Mesodermal cell (in vitro differentiated cells): ENCODE data around the gene PFKFB4.
"Not testable (repeated sequence)": the region's sequence is repeated elsewhere in the genome, so short reads cannot be mapped to it uniquely, and the experiment has no call there.

Experiments
- H3K27ac ChIP-seq: 2 replicates; pipeline ENCODE4 v1.7.0; 2013; ENCODE audit warnings: mild to moderate bottlenecking, low read depth, low read length, moderate library complexity; ENCODE audit not compliant: severe bottlenecking
- H3K36me3 ChIP-seq: 2 replicates; pipeline ENCODE4 v1.7.1; 2013; ENCODE audit warnings: mild to moderate bottlenecking, low read length, moderate library complexity; ENCODE audit not compliant: control insufficient read depth, insufficient read depth
- H3K4me1 ChIP-seq: one replicate; pipeline ENCODE4 v1.7.1; 2013; ENCODE audit warnings: mild to moderate bottlenecking, low read length; ENCODE audit not compliant: insufficient read depth, control insufficient read depth, poor library complexity, severe bottlenecking
- H3K4me3 ChIP-seq: 2 replicates; pipeline ENCODE4 v1.7.0; 2013; ENCODE audit warnings: low read length, control low read depth, mild to moderate bottlenecking; ENCODE audit not compliant: insufficient read depth, poor library complexity, severe bottlenecking; ENCODE audit errors: extremely low read depth
- H3K9me3 ChIP-seq: 2 replicates; pipeline ENCODE4 v1.7.1; 2013; ENCODE audit warnings: mild to moderate bottlenecking, low read length, moderate library complexity; ENCODE audit not compliant: control insufficient read depth
- WGBS, 2 experiments: methylation state at CpG; one replicate each; pipeline ENCODE4 v1.1.5; 2013; ENCODE audit warnings: missing lambda C conversion rate in 2 of 2; ENCODE audit not compliant: insufficient coverage in 2 of 2; 5-methylcytosine and 5-hydroxymethylcytosine counted together

The PFKFB4 gene

DNA sequence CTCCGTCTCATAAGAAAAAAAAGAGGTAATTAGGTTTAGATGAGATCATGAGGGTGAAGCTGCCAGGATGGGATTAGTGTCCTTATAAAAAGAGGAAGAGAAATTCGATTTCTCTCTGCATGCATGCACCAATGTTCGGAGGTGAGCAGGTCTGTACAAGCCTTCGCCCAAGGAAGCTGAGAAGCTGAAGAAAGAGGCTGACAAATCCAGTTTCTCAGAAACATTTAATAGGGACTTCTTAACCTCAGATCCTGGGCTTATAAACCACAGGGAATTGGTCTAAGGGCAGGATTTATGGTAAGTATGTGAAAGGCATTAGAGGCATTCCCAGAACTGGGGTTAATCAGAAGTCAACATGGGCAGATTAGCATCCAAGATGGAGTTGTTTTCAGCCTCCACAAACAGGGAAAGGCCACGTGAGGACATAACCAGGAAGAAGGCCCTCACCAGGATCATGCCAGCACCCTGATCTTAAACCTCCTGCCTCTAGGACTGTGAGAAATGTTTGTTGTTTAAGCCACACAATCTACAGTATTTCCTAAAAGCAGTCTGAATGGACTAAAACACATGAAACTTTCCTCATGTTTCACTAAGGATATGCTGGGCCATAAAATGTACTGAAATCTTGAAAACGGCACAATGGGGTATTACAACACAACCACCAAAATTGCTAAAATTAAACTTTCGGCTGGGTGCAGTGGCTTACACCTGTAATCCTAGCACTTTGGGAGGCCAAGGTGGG lies 64.0 kb downstream of the PFKFB4 start:
- no peaks in the 10 kb centered on the region for H3K9me3 ChIP-seq
- H3K4me3 ChIP-seq, result no peak overlapping the region
- H3K4me1 ChIP-seq, result no peaks in the 10 kb centered on the region
- H3K36me3 ChIP-seq, result peaks cover 34% of the 10 kb centered on the region
- H3K27ac ChIP-seq, result no peak overlapping the region
- WGBS, 2 experiments, result 94 to 98% methylated on average over 5 to 6 of the region's 7 CpGs

DNA sequence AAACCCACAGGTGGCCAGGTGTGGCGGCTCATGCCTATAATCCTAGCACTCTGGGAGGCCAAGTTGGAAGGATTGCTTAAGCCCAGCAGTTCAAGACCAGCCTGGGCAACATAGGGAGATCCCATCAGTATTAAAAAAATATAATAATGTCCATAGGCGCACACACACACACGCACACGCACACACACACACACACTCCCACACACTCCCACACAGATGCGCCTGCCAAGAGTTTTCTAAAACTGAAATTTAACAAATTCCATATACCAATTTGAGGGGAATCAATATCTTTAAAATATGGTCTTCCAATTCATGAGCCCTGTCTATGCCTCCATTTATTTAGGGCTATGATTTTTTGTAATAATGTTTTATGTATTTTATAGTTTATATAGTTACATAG lies 69.7 kb downstream of the PFKFB4 start:
- Histone ChIP-seq H3K36me3 (peaks cover 3% of the 10 kb centered on the region), H3K4me3 (no peak overlapping the region), H3K27ac (no peak overlapping the region), H3K9me3 (no peaks in the 10 kb centered on the region), H3K4me1 (no peaks in the 10 kb centered on the region)
- 78 to 100% methylated on average over 2 to 3 of the region's 5 CpGs for WGBS, 2 experiments

DNA sequence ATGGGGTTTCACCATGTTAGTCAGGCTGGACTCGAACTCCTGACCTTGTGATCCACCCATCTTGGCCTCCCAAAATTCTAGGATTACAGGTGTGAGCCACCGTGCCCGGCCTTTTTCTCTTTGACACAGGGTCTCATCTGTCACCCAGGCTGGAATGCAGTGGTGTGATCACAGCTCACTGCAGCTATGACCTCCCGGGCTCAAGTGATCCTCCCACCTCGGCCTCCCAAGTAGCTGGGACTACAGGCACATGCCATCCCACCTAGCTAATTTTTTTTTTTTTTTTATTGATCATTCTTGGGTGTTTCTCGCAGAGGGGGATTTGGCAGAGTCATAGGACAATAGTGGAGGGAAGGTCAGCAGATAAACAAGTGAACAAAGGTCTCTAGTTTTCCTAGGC lies 73.8 kb downstream of the PFKFB4 start:
- H3K4me3 ChIP-seq, H3K9me3 ChIP-seq, H3K4me1 ChIP-seq, H3K27ac ChIP-seq: not testable (repeated sequence)
- 100% methylated on average over 3 of the region's 6 CpGs for WGBS, 2 experiments
- peaks cover 10% of the 10 kb centered on the region for H3K36me3 ChIP-seq

DNA sequence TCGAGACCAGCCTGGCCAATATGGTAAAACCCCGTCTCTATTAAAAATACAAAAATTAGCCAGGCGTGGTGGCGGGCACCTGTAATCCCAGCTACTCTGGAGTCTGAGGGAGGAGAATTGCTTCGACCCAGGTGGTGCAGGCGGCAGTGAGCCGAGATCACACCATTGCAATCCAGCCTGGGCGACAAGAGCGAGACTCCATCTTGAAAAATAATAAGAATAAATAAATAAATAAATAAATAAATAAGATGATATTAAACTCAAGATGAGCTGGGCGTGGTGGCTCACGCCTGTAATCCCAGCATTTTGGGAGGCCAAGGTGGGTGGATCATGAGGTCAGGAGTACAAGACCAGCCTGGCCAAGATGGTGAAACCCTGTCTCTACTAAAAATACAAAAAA lies 75.7 kb downstream of the PFKFB4 start:
- H3K27ac ChIP-seq, H3K4me3 ChIP-seq, H3K4me1 ChIP-seq, H3K9me3 ChIP-seq: not testable (repeated sequence)
- H3K36me3 ChIP-seq, result peaks cover 10% of the 10 kb centered on the region
- WGBS, 2 experiments, result 93 to 100% methylated on average over 3 to 4 of the region's 11 CpGs

DNA sequence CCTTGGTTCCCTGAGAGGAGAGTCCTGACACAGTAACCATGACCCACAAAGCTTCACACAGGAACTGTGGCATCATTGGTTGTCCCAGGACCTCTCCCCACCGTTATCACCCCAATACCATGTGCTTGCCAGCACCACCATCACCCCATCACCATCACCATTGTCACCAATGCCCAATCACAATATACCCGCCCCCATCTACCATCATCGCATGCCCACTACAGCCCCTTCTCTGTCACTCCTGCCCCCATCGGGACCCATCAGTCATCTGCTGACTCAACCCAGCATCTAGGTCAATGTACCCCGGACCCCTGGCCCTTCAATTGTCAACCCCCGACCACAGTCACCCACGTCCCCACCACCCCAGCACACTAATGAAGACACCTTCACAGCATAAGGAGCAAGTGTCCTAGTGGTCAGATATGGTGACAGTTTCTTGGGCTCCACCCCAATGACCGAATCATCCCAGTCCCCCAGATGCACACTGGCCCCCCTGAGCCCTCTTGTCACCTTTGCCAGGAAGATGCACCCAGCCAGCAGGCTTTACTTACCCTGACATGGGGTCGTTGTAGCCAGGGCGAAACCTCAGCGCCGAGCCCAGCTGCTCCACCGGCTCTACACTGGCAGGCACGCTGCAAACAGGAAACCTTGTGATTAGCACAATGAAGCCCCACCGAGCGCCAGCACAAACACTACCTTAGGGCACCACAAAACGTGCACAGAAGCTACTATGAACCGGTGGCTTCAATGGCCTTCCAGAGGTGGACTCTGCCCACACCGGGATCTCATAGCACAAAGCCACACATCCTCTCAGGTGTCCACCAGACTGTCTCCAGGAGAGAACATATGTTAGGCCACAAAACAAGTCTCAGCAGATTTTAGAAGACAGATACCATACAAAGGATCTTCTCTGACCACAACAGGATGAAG lies 77.7 kb downstream of the PFKFB4 start:
- 90 to 91% methylated on average over 15 to 19 of the region's 19 CpGs for WGBS, 2 experiments
- Histone ChIP-seq H3K27ac (no peak overlapping the region), H3K4me3 (no peak overlapping the region), H3K9me3 (no peaks in the 10 kb centered on the region), H3K4me1 (peaks cover 4% of the 10 kb centered on the region), H3K36me3 (peaks cover 10% of the 10 kb centered on the region)

DNA sequence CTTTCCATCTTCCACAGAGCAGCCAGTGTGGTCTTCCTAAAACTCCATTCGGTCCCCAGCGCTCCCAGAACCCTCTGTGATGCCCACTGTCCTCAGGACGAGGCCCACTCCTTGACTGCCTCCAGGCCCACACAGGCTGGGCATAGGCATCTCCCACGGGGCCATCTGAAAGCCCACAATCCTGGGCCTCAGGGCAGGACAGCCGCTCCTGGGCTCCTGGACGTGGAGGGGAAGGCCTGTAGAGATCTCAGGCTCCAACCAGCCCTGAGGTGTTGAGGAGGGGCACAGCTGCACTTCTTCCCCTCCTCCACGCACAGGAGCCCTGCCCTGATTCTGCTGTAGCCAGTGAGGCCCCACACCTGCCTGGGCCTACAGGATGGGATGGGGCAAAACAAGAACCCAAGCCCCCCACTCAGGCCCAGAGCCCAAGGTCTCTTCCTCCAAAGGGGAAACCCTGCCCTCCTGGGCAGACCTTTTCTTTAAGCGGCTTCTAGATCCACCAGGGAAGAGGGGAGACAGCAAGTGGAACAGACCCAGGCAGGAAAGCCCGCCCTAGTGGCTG lies 78.6 kb downstream of the PFKFB4 start:
- no peak overlapping the region for H3K27ac ChIP-seq
- H3K9me3 ChIP-seq, result no peaks in the 10 kb centered on the region
- H3K36me3 ChIP-seq, result peaks cover 10% of the 10 kb centered on the region
- 82 to 91% methylated on average over 5 to 8 of the region's 9 CpGs for WGBS, 2 experiments
- H3K4me3 ChIP-seq, result no peak overlapping the region
- peaks cover 10% of the 10 kb centered on the region for H3K4me1 ChIP-seq

DNA sequence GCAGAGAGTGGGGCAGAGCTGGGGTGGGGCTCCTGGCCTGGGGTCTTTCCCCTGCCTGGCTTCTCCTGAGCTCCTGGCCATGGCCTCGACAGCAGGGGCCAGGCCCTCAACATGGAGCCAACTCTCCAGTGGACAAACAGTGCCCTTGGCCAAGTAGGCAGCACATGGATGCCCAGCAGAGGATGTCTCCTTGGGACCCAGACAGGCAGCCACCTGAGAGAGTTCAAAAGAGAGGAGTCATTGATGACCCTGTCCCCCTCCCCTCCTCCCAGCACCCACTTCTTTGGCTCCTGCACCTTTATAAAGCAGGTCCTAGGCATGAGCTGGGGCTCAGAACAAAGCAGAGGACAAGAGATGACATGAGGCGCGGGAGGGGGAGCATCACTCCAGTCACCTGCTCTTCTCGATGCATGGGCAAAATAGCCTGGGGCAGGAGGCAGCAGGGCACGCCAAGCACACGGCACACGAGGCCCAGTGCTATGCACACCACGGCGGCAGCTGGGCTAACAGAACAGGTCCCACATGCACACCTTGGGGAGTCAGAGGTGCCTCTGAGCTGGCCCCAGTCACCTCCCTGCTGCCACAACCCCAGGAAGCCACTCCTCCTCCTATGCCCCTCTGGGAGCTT lies 80.1 kb downstream of the PFKFB4 start:
- Histone ChIP-seq H3K27ac (no peak overlapping the region), H3K4me3 (no peak overlapping the region), H3K4me1 (peaks cover 14% of the 10 kb centered on the region), H3K9me3 (no peaks in the 10 kb centered on the region), H3K36me3 (peaks cover 10% of the 10 kb centered on the region)
- 93 to 94% methylated on average over 9 of the region's 9 CpGs for WGBS, 2 experiments

DNA sequence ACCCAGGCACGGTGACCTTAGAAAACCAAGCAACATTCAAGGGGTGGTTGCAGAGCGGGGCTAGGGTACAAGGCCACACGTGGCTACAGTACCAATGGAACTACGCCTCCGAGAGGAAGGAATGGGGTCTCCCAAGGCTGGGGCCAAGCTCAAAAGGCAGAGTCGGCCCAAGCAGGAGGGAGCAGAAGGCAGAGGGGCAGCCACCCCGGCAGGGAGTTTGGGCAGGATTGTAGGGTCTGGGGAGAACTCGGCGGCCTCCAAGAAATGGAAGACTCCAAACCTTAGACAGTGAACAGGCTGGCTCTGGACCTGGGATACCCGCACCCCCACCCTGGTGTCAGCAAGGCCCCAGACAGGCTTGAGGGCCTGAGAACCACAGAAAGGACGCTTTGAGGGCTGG lies 81.4 kb downstream of the PFKFB4 start:
- Histone ChIP-seq H3K4me1 (peaks cover 17% of the 10 kb centered on the region), H3K4me3 (no peak overlapping the region), H3K9me3 (no peaks in the 10 kb centered on the region), H3K36me3 (peaks cover 13% of the 10 kb centered on the region), H3K27ac (no peak overlapping the region)
- 68 to 73% methylated on average over 9 to 11 of the region's 11 CpGs for WGBS, 2 experiments

DNA sequence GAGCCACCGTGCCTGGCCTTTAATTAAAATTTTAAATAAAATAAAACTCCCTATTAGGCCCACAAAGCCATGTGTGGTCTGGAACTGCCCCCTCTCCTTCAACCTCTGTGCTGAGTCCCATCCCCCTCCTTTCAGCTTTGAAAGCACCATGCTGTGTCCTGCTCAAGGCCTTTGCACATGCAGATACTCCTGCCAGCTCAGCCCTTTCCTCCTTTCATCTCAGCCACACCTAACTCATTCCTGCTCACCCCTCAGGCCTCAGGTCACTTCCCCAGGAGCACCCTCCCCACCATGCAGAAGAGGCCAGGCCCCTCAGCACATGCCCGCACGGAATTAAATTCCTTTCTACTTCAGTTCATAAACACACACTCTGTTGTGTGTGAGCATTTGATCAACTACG lies 82.0 kb downstream of the PFKFB4 start:
- peaks cover 19% of the 10 kb centered on the region for H3K36me3 ChIP-seq
- no peak overlapping the region for H3K4me3 ChIP-seq
- H3K4me1 ChIP-seq, result peaks cover 17% of the 10 kb centered on the region
- no peaks in the 10 kb centered on the region for H3K9me3 ChIP-seq
- no peak overlapping the region for H3K27ac ChIP-seq
- 13 to 32% methylated on average over 2 to 3 of the region's 4 CpGs for WGBS, 2 experiments

DNA sequence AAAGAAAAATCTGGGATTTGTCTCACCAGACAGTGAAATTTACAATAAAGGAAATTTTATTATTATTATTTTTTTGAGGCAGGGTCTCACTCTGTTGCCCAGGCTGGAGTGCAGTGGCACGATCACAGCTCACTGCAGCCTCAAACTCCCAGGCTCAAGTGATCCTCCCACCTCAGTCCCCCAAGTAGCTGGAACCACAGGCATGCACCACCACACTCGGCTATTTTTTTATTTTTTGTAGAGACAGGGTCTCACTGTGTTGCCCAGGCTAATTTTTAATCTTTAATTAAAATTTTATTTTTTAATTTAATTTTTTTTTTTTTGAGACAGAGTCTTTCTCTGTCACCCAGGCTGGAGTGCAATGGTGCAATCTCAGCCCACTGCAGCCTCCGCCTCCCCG lies 82.6 kb downstream of the PFKFB4 start:
- WGBS, 2 experiments, result 68 to 70% methylated on average over 3 of the region's 4 CpGs

More for the DNA sequence above, 82.6 kb downstream of the PFKFB4 start:
- H3K27ac ChIP-seq, H3K9me3 ChIP-seq, H3K4me3 ChIP-seq: not testable (repeated sequence)
- peaks cover 24% of the 10 kb centered on the region for H3K36me3 ChIP-seq
- peaks cover 17% of the 10 kb centered on the region for H3K4me1 ChIP-seq
